Activated T-cell treated with anti-CD3 and anti-CD28 coated beads, Interleukin-2, amount 50 U/mL, for 4 hours (primary cell): ENCODE results near the gene P2RX2. TPM values are rescaled to one million over a fixed set of nuclear protein-coding genes. Genes with fewer than 3 reads are reported as not detected.
A peak's percentile ranks its signal among the peaks of the same experiment; 100 is the strongest.

ENCODE experiments used
- ATAC-seq, 2 donors: fragments of 200-7000 bp; cut with Tn5 transposase; one replicate each; pipeline ENCODE4 v1.10.0; 2021
- DNase-seq: peaks from one replicate; pipeline ENCODE4 v3.0.0-alpha.2; 2020
- H3K27me3 Mint-ChIP-seq: one replicate; pipeline ENCODE4 v1.8.0; 2021; ENCODE audit warnings: low read depth, mixed read lengths
- H3K36me3 Mint-ChIP-seq: one replicate; pipeline ENCODE4 v1.8.0; 2022; ENCODE audit warnings: mixed read lengths; ENCODE audit not compliant: insufficient read depth
- H3K4me1 Mint-ChIP-seq: one replicate; pipeline ENCODE4 v1.8.0; 2021; ENCODE audit warnings: low read depth, mixed read lengths
- H3K4me3 Mint-ChIP-seq: one replicate; pipeline ENCODE4 v1.8.0; 2021; ENCODE audit warnings: mild to moderate bottlenecking, moderate library complexity, mixed read lengths
- H3K9me3 Mint-ChIP-seq: one replicate; pipeline ENCODE4 v1.8.0; 2021; ENCODE audit warnings: mixed read lengths
- total RNA-seq, 3 donors: library from RNA; stranded (reverse); gene quantifications; one replicate each; pipeline ENCODE4 v1.2.1, GENCODE V29; 2021

Gene P2RX2
- total RNA-seq, 3 donors from 2014 or later = not detected

DNA sequence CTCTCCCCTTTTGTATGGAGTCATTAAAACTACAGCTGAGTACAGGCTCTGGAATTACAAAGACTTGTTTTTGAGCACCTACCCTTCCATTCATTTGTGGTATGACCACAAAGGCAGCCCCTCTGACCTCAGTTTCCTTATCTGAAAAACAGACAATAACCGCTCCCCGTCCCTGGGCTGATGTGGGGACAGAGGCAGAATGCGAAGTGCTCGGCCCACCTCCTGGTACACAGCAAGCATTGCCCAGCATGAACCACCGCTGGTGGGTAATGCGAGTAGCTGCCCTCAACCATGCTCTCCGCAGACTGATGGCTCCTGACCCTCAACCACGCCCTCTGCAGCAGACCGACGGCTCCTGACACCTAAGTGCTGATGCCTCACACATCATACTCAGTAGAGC, 22.4 kb downstream of the P2RX2 start:
- H3K9me3 Mint-ChIP-seq = no peaks in the 10 kb centered on the region
- H3K4me3 Mint-ChIP-seq = no peak overlapping the region
- H3K27me3 Mint-ChIP-seq = no peaks in the 10 kb centered on the region
- DNase-seq (no peak), ATAC-seq (no peak)
- peaks cover 27% of the 10 kb centered on the region for H3K36me3 Mint-ChIP-seq
- H3K4me1 Mint-ChIP-seq = no peaks in the 10 kb centered on the region

DNA sequence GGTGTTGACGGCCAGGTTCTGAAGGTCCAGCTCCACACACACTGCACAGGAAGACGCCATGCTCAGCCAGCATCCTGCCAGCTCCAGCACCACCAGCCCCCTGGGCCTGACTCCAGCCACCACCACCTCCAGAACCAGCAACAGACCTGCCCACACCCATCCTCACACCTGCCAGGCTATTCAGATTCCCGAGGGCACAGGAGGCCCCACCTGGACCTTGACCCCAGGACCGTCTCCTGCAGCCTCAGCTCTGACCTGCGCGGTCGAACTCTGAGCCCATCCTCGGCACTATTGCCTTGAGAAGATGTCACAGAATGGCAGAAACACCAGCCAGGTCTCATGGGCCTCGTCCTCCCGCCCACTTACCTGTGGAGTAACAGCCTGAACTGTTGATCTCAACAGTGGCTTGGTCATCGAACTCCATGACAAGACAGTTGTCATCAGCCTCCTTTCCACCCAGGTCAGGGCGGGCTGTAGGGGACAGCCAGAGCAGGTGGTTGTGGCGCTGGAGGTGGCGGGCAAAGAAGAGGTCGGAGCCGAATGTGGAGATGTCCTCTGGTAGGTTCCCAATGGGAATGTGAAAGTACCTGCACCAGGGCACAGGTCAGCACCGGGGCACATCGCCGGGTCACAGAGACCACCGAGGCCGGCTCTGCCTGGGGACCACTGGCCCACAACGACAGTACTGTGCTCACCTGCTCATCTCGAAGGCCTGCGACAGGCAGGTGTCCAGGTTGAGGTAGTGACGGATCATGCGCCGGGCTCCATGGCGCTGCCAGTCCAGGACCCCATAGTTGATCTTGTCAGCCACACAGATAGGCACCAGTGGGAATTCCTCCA, 23.5 kb downstream of the P2RX2 start:
- Mint-ChIP-seq H3K4me3 (no peak overlapping the region), H3K9me3 (no peaks in the 10 kb centered on the region), H3K27me3 (no peaks in the 10 kb centered on the region), H3K4me1 (no peaks in the 10 kb centered on the region), H3K36me3 (peaks cover 30% of the 10 kb centered on the region)
- DNase-seq = no peak
- no peak for ATAC-seq

GRCh38 chr12:132642846-132643835, 24.6 kb downstream of the P2RX2 start:
- Mint-ChIP-seq H3K27me3 (no peaks in the 10 kb centered on the region), H3K36me3 (peaks cover 27% of the 10 kb centered on the region)

GRCh38 chr12:132646850-132647249, 28.3 kb downstream of the P2RX2 start:
- Mint-ChIP-seq H3K27me3 (no peaks in the 10 kb centered on the region), H3K4me3 (no peak overlapping the region), H3K9me3 (no peaks in the 10 kb centered on the region), H3K36me3 (peaks cover 27% of the 10 kb centered on the region), H3K4me1 (no peaks in the 10 kb centered on the region)
- DNase-seq = no peak
- peak in 1 of 2 donors; percentile 46 for ATAC-seq

More at GRCh38 chr12:132642846-132643835, 24.6 kb downstream of the P2RX2 start:
- ATAC-seq = no peak
- no peak for DNase-seq
- no peaks in the 10 kb centered on the region for H3K9me3 Mint-ChIP-seq
- H3K4me3 Mint-ChIP-seq = no peak overlapping the region
- no peaks in the 10 kb centered on the region for H3K4me1 Mint-ChIP-seq

GRCh38 chr12:132647858-132648257, 29.3 kb downstream of the P2RX2 start:
- Mint-ChIP-seq H3K4me1 (no peaks in the 10 kb centered on the region), H3K4me3 (no peak overlapping the region)
- ATAC-seq = no peak

DNA sequence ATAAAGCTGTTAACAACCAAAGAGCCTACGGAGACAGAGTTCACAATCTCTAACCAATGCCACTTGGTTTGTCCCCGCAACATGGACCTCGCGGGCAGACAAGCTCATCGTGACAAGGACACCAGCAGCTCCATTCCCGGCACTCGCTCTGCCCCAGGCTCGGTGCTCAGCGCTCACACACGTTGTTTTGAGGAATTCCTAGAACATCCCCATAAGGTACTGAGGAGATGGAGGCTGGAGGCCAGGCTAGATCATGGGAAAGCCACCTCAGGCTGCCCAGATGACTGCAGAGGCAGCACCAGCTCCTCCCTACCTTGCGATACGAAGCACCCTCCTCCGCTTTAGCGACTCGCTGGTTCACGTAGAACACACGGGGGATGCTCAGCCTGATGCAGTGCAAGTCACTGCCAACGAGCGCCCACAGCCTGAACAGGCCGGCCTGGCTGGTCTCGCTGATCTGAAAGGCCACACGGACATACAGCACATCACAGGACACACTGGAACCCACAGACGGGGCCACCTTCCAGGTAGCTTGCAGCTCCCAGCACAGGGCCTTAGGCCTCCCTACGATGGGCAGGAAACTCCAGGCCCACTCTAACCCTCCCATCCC, 30.1 kb downstream of the P2RX2 start:
- peaks cover 33% of the 10 kb centered on the region for H3K36me3 Mint-ChIP-seq
- no peaks in the 10 kb centered on the region for H3K9me3 Mint-ChIP-seq
- DNase-seq (no peak), ATAC-seq (no peak)
- no peaks in the 10 kb centered on the region for H3K27me3 Mint-ChIP-seq
- H3K4me1 Mint-ChIP-seq = no peaks in the 10 kb centered on the region
- H3K4me3 Mint-ChIP-seq = no peak overlapping the region

More at GRCh38 chr12:132647858-132648257, 29.3 kb downstream of the P2RX2 start:
- DNase-seq = no peak
- peaks cover 32% of the 10 kb centered on the region for H3K36me3 Mint-ChIP-seq
- no peaks in the 10 kb centered on the region for H3K9me3 Mint-ChIP-seq
- H3K27me3 Mint-ChIP-seq = no peaks in the 10 kb centered on the region

DNA sequence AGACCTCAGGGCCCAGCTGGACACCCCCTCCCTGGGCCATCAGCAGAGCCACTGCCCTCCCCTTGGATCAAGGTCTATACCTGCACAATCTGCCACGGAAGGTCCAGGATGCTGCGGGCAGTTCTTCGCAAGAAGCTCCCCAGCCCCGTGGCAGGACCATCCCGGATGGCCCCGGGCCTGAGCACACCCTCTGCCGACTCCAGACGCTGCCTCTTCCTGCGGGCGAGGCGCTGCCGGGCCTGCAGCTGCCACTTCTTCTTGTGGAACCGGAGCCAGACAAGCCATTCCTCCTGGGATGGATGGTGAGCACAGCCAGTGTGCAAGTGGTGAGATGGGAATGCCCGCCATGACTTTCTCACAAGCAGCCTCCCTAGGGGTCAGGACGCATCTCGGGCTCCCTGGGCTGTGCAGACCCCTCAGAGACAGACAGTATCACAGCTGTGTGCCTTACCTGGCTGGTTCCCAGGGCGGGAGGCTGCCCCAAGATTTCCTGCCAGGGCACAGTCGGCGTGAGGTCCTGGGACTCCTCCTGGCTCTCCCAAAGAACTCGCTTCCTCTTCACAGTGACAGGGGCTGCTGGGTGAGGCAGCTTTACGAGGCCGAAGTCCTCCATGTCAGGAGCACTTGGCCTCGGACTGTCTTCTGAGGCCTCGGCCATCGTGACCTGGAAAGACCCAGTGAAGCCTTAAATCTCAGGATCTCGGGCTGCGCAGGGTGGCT, 30.8 kb downstream of the P2RX2 start:
- ATAC-seq = no peak
- H3K4me1 Mint-ChIP-seq = no peaks in the 10 kb centered on the region
- H3K36me3 Mint-ChIP-seq = peaks cover 36% of the 10 kb centered on the region
- no peak for DNase-seq
- no peak overlapping the region for H3K4me3 Mint-ChIP-seq
- H3K9me3 Mint-ChIP-seq = no peaks in the 10 kb centered on the region
- H3K27me3 Mint-ChIP-seq = no peaks in the 10 kb centered on the region

DNA sequence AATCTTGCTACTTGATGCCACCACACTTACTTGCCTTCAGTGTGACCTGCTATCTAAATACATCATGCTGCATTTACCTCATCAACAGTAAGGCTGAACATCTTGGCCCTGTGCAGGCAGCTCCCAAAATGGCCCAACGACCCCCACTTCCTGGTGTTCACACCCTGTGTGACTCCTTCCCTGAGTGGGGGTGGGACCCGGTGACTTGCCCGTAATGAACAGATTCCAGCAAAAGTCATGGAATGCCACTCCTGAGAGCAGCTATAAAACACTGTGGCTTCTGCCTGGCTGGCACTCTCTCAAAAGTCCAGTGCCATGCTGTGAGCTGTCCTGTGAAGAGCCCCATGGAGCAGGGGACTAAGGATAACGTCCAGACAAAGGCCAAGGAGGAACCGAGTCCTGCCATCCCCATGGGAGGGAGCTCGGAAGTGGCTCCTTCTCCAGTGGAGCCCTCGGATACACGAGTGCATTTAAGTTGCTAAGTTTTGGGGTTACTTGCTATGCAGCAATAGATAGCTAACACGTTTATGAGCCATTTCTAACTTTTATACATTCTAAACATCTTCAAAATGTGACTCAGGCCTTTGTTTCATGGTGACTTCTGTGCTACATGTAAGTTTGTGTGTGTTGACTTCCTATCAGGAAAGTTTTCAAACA, 33.0 kb downstream of the P2RX2 start:
- ATAC-seq (no peak), DNase-seq (no peak)
- Mint-ChIP-seq H3K4me3 (no peak overlapping the region), H3K4me1 (no peaks in the 10 kb centered on the region), H3K9me3 (no peaks in the 10 kb centered on the region), H3K27me3 (no peaks in the 10 kb centered on the region), H3K36me3 (peaks cover 35% of the 10 kb centered on the region)

GRCh38 chr12:132653567-132654290, 35.2 kb downstream of the P2RX2 start:
- Mint-ChIP-seq H3K27me3 (no peaks in the 10 kb centered on the region), H3K9me3 (no peaks in the 10 kb centered on the region), H3K4me3 (no peak overlapping the region), H3K36me3 (peaks cover 40% of the 10 kb centered on the region), H3K4me1 (no peaks in the 10 kb centered on the region)
- DNase-seq (no peak), ATAC-seq (no peak)

GRCh38 chr12:132657004-132657727, 38.6 kb downstream of the P2RX2 start:
- DNase-seq = no peak
- Mint-ChIP-seq H3K9me3 (no peaks in the 10 kb centered on the region), H3K4me1 (peaks cover 5% of the 10 kb centered on the region), H3K27me3 (no peaks in the 10 kb centered on the region), H3K36me3 (peaks cover 50% of the 10 kb centered on the region), H3K4me3 (no peak overlapping the region)
- ATAC-seq = no peak

DNA sequence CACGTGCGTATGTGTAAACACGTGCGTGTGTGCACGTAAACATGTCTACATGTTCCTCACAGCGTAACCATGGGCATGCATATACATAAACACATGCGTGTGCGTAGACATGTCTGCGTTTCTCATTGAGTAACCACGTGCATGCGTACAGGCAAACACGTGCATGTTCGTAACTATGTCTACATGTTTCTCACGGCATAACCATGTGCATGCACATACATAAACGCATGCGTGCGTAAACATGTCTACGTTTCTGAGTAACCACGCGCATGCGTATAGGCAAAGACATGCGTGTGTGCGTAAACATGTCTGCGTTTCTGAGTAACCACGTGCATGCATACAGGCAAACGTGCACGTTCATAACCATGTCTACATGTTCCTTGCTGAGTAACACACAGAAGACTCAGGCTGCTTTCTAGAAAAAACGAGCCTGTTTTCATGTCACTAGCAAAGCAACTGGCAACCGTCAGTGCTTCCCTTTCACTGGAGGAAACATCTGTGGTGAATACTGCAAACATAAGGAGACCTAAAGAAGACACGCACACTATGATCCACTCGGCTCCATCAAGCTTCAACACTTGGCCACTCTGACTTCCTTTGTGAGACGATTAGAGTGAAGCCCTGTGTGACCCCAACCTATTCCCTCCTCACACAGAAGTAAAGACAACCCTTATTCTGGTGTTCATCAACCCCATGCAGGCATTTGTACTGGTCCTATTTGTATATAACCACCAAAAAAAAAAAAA, 39.7 kb downstream of the P2RX2 start:
- ATAC-seq = no peak
- Mint-ChIP-seq H3K27me3 (no peaks in the 10 kb centered on the region), H3K4me3 (no peak overlapping the region), H3K36me3 (peaks cover 52% of the 10 kb centered on the region), H3K9me3 (no peaks in the 10 kb centered on the region), H3K4me1 (peaks cover 7% of the 10 kb centered on the region)
- DNase-seq = no peak

DNA sequence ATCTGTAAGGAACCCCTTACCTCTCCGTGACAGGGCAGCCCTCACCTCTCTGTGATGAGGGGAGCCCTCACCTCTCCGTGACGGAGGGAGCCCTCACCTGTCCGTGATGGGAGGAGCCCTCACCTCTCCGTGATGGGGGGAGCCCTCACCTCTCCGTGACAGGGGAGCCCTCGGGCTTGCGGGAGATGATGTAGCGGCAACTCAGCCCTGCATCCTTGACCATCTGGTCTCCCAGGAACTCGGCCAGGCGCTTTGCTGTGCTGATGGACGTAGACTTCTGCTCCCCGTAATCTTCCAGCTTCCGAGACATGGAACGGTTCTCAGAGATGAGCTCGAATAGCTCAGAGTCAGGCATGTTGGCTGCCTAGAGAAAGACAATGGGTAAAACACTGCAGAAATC, 40.6 kb downstream of the P2RX2 start:
- Mint-ChIP-seq H3K4me1 (peaks cover 7% of the 10 kb centered on the region), H3K36me3 (peaks cover 46% of the 10 kb centered on the region), H3K27me3 (no peaks in the 10 kb centered on the region), H3K9me3 (no peaks in the 10 kb centered on the region), H3K4me3 (no peak overlapping the region)
- ATAC-seq (no peak), DNase-seq (no peak)
